CD4-positive, alpha-beta T cell treated with Interleukin-17A for 1 hour (primary cell): ENCODE data around the gene TYW1.
"Not testable (repeated sequence)": the region's sequence is repeated elsewhere in the genome, so short reads cannot be mapped to it uniquely, and the experiment has no call there.

Source experiments
- DNase-seq: peaks from one replicate; pipeline ENCODE4 v3.0.0-alpha.2; 2020

Gene TYW1

GRCh38 chr7:67049908-67050307 is 53.3 kb downstream of the TYW1 start:
- not testable (repeated sequence) for DNase-seq

- DNase-seq = not testable (repeated sequence)
These were observed 55.5 kb downstream of the TYW1 start for GRCh38 chr7:67052161-67052560.

GRCh38 chr7:67056683-67057082 is 60.0 kb downstream of the TYW1 start:
- no peak for DNase-seq

GRCh38 chr7:67061321-67061720 is 64.7 kb downstream of the TYW1 start:
- DNase-seq = not testable (repeated sequence)

- DNase-seq = not testable (repeated sequence)
These were observed 66.2 kb downstream of the TYW1 start for GRCh38 chr7:67062802-67063201.

GRCh38 chr7:67066950-67067622 is 70.5 kb downstream of the TYW1 start:
- not testable (repeated sequence) for DNase-seq

GRCh38 chr7:67076120-67076519 is 79.5 kb downstream of the TYW1 start:
- DNase-seq = not testable (repeated sequence)

- DNase-seq = not testable (repeated sequence)
These were observed 86.2 kb downstream of the TYW1 start for GRCh38 chr7:67082880-67083279.

GRCh38 chr7:67089261-67089660 is 92.6 kb downstream of the TYW1 start:
- DNase-seq = not testable (repeated sequence)

GRCh38 chr7:67091053-67091452 is 94.4 kb downstream of the TYW1 start:
- DNase-seq = not testable (repeated sequence)

- not testable (repeated sequence) for DNase-seq
These were observed 101.4 kb downstream of the TYW1 start for GRCh38 chr7:67098031-67098430.

GRCh38 chr7:67099406-67099805 is 102.8 kb downstream of the TYW1 start:
- DNase-seq = not testable (repeated sequence)

GRCh38 chr7:67100038-67100437 is 103.4 kb downstream of the TYW1 start:
- not testable (repeated sequence) for DNase-seq

- no peak for DNase-seq
These were observed 104.3 kb downstream of the TYW1 start for GRCh38 chr7:67100956-67101361.

- peak; percentile 3 for DNase-seq
These were observed 108.3 kb downstream of the TYW1 start for GRCh38 chr7:67104937-67105336.

- peak; percentile 6 for DNase-seq
These were observed 108.7 kb downstream of the TYW1 start for GRCh38 chr7:67105377-67105776.

- not testable (repeated sequence) for DNase-seq
These were observed 109.6 kb downstream of the TYW1 start for GRCh38 chr7:67106255-67106654.

GRCh38 chr7:67111342-67111741 is 114.7 kb downstream of the TYW1 start:
- DNase-seq = not testable (repeated sequence)

- not testable (repeated sequence) for DNase-seq
These were observed 118.0 kb downstream of the TYW1 start for GRCh38 chr7:67114483-67115246.

- DNase-seq = not testable (repeated sequence)
These were observed 123.9 kb downstream of the TYW1 start for GRCh38 chr7:67120491-67120890.

GRCh38 chr7:67128257-67128656 is 131.6 kb downstream of the TYW1 start:
- not testable (repeated sequence) for DNase-seq

- not testable (repeated sequence) for DNase-seq
These were observed 134.1 kb downstream of the TYW1 start for GRCh38 chr7:67130766-67131165.

- DNase-seq = not testable (repeated sequence)
These were observed 138.3 kb downstream of the TYW1 start for GRCh38 chr7:67134912-67135311.
